Panc1 (cell line): ENCODE results near the gene TXNL1. TPM values are rescaled to one million over a fixed set of nuclear protein-coding genes. Genes with fewer than 3 reads are reported as not detected.

Experiments
- ATAC-seq: fragments of 200-7000 bp; cut with Tn5 transposase; 2 replicates; pipeline ENCODE4 v1.9.1; 2020; ENCODE audit warnings: mild to moderate bottlenecking, moderate library complexity
- BruUV-seq: library from RNA; stranded (reverse); fragments of 400-500 nt; replicated peaks from 2 replicates; lab custom pipeline; 2021; lab: Mats Ljungman, UMichigan
- CTCF ChIA-PET: fragments of 300-600 bp; sonication (Branson Sonifier 250); formaldehyde crosslinking; loops from one replicate; lab custom pipeline; 2022; ENCODE audit warnings: antibody characterized with exemption; lab: Charles Lee
- POLR2A ChIA-PET: fragments of 300-600 bp; sonication (Branson Sonifier 250); formaldehyde crosslinking; loops from one replicate; lab custom pipeline; 2022; ENCODE audit warnings: antibody characterized with exemption; lab: Charles Lee
- DNase-seq: peaks from one replicate; pipeline ENCODE4 v3.0.0-alpha.2; 2010; ENCODE audit warnings: low read depth, low spot score
- H3K27ac ChIP-seq: 2 replicates; pipeline ENCODE4 v1.5.1; 2011; ENCODE audit warnings: mild to moderate bottlenecking, low read length, inconsistent platforms
- H3K27me3 ChIP-seq: fragments of 200-500 bp; sonication (Bioruptor generic); 2 replicates; pipeline ENCODE4 v1.6.0; 2014; ENCODE audit warnings: low read length, inconsistent platforms; ENCODE audit not compliant: control insufficient read depth, insufficient read depth
- H3K36me3 ChIP-seq: fragments of 200-500 bp; sonication (Bioruptor generic); 2 replicates; pipeline ENCODE4 v1.5.1; 2014; ENCODE audit warnings: inconsistent platforms, mild to moderate bottlenecking, low read length, moderate library complexity; ENCODE audit not compliant: control insufficient read depth, insufficient read depth
- H3K4me1 ChIP-seq: 2 replicates; pipeline ENCODE4 v1.5.1; 2011; ENCODE audit warnings: inconsistent platforms, mild to moderate bottlenecking, low read length, moderate library complexity; ENCODE audit not compliant: control insufficient read depth, insufficient read depth
- H3K4me3 ChIP-seq, 2 experiments: 2 replicates each; pipeline ENCODE4 v1.5.1; 2011 to 2012; ENCODE audit warnings: low read depth in 2 of 2, low read length in 2 of 2, mild to moderate bottlenecking in 2 of 2, inconsistent platforms in 1 of 2, moderate library complexity in 1 of 2
- H3K9me3 ChIP-seq: fragments of 200-500 bp; sonication (Bioruptor generic); 2 replicates; pipeline ENCODE4 v1.5.1; 2014; ENCODE audit warnings: low read depth, mild to moderate bottlenecking, inconsistent platforms, low read length, moderate library complexity; ENCODE audit not compliant: control insufficient read depth, insufficient read depth
- POLR2AphosphoS5 ChIP-seq: IDR thresholded peaks from 2 replicates; pipeline ENCODE4 v1.6.1; 2012; ENCODE audit warnings: mild to moderate bottlenecking, low read depth, low read length, moderate library complexity
- REST ChIP-seq, 2 experiments: IDR thresholded peaks; 2 replicates each; pipeline ENCODE4 v1.6.1; 2011 to 2012; ENCODE audit warnings: low read depth in 2 of 2, control low read depth in 1 of 2, low read length in 1 of 2, mild to moderate bottlenecking in 1 of 2, moderate library complexity in 1 of 2; ENCODE audit not compliant: insufficient read depth in 1 of 2
- SIN3A ChIP-seq: IDR thresholded peaks from 2 replicates; pipeline ENCODE4 v1.6.1; 2012; ENCODE audit warnings: low read depth, mild to moderate bottlenecking, low read length, moderate library complexity, borderline replicate concordance; ENCODE audit not compliant: insufficient read depth
- TCF7L2 ChIP-seq: IDR thresholded peaks from 2 replicates; pipeline ENCODE4 v1.6.1; 2011; ENCODE audit warnings: mild to moderate bottlenecking, low read depth, low read length, inconsistent platforms
- in situ Hi-C: cut with HindIII; loops from 2 replicates; pipeline ENCODE4 v1.10.0; 2016; ENCODE audit warnings: low sequenced_read_pairs, low pct_unique_long_range_greater_than_20kb
- intact Hi-C: fragments of 100-400 bp; cut with micrococcal nuclease; formaldehyde crosslinking; loops from one replicate; pipeline ENCODE4 v1.10.0; 2022; ENCODE audit not compliant: unreplicated experiment
- total RNA-seq: library from RNA; stranded (reverse); gene quantifications from one replicate; pipeline ENCODE4 v1.2.1, GENCODE V29; 2021; ENCODE audit not compliant: unreplicated experiment
- TF ChIP-seq, protein P1 (sequence below): fragments of 450-650 bp; IDR thresholded peaks from 2 replicates; pipeline ENCODE4 v1.5.1; 2017; ENCODE audit warnings: mild to moderate bottlenecking

The TXNL1 gene
- total RNA-seq, 1 experiment from 2014 or later: 58.3 TPM

GRCh38 chr18:56615738-56616520, 22.5 kb downstream of the TXNL1 start:
- in situ Hi-C loops: no loop called here
- BruUV-seq: no TSS peak

DNA sequence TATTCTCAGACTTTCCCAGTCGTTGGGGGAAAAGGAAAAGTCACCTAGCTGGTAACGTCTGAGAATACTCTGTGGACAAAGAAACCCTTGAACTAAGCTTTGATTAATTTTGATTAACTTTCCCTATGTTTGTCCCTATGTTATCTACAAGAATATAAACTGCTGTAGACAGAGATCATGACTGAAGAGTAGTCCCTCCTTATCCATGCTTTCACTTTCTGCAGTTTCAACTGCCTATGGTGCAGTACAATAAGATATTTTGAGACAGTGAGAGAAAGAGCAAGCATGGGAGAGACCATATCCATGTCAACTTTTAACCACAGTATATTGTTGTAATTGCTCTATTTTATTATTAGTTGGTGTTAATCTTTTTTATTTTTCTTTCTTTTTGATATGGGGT, 31.8 kb downstream of the TXNL1 start:
- no peaks in the 10 kb centered on the region for H3K4me1 ChIP-seq
- H3K36me3 ChIP-seq: peaks cover 11% of the 10 kb centered on the region; the same call in 1 of the 2 replicates
- DNase-seq (no peak), ATAC-seq (no peak)
- intact Hi-C loops (no loop called here), in situ Hi-C loops (no loop called here)
- CTCF ChIA-PET: no interaction called here
- TF ChIP-seq, protein P1, sequence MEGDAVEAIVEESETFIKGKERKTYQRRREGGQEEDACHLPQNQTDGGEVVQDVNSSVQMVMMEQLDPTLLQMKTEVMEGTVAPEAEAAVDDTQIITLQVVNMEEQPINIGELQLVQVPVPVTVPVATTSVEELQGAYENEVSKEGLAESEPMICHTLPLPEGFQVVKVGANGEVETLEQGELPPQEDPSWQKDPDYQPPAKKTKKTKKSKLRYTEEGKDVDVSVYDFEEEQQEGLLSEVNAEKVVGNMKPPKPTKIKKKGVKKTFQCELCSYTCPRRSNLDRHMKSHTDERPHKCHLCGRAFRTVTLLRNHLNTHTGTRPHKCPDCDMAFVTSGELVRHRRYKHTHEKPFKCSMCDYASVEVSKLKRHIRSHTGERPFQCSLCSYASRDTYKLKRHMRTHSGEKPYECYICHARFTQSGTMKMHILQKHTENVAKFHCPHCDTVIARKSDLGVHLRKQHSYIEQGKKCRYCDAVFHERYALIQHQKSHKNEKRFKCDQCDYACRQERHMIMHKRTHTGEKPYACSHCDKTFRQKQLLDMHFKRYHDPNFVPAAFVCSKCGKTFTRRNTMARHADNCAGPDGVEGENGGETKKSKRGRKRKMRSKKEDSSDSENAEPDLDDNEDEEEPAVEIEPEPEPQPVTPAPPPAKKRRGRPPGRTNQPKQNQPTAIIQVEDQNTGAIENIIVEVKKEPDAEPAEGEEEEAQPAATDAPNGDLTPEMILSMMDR: no peak
- TF ChIP-seq REST (IDR thresholded peaks at IDR 0.05; ENCODE audit: insufficient read depth in 1 of 2, low read depth in 2 of 2, low read length in 1 of 2) (no peak), SIN3A (no peak), TCF7L2 (no peak), POLR2AphosphoS5 (no peak)
- H3K27ac ChIP-seq: no peak overlapping the region
- no peak overlapping the region for H3K4me3 ChIP-seq
- H3K9me3 ChIP-seq: no peaks in the 10 kb centered on the region
- no peaks in the 10 kb centered on the region for H3K27me3 ChIP-seq
- POLR2A ChIA-PET: no interaction called here
- TSS peak; percentile 38 for BruUV-seq

More at GRCh38 chr18:56615738-56616520, 22.5 kb downstream of the TXNL1 start:
- H3K4me3 ChIP-seq: no peak overlapping the region
- H3K27ac ChIP-seq: no peak overlapping the region
- POLR2A ChIA-PET: no interaction called here
- H3K4me1 ChIP-seq: no peaks in the 10 kb centered on the region
- H3K27me3 ChIP-seq: no peaks in the 10 kb centered on the region
- H3K36me3 ChIP-seq: peaks cover 17% of the 10 kb centered on the region
- TF ChIP-seq, protein P1: no peak
- TF ChIP-seq REST (IDR thresholded peaks at IDR 0.05; ENCODE audit: insufficient read depth in 1 of 2, low read depth in 2 of 2, low read length in 1 of 2) (no peak), SIN3A (no peak), TCF7L2 (no peak), POLR2AphosphoS5 (no peak)
- DNase-seq: no peak
- H3K9me3 ChIP-seq: no peaks in the 10 kb centered on the region
- CTCF ChIA-PET: no interaction called here
- ATAC-seq: no peak
- intact Hi-C loops: no loop called here
